MM.1S (cell line): ENCODE measurements around the gene WDFY3.

ENCODE experiments used
- DNase-seq: peaks from one replicate; pipeline ENCODE4 v3.0.0-alpha.2; 2015
- H2AFZ ChIP-seq: fragments of 300-600 bp; sonication (generic); 2 replicates; pipeline ENCODE4 v1.6.0; 2016; ENCODE audit warnings: antibody characterized with exemption, low read length
- H3F3A ChIP-seq: fragments of 300-600 bp; sonication (generic); 2 replicates; pipeline ENCODE4 v1.6.1; 2016; ENCODE audit warnings: mild to moderate bottlenecking, antibody characterized with exemption, low read length, moderate library complexity, mixed read lengths; ENCODE audit not compliant: insufficient read depth
- H3K27ac ChIP-seq: fragments of 300-600 bp; sonication (generic); 2 replicates; pipeline ENCODE4 v1.5.1; 2016; ENCODE audit warnings: mild to moderate bottlenecking, low read length
- H3K27me3 ChIP-seq: fragments of 300-600 bp; sonication (generic); replicated peaks from 2 replicates; pipeline ENCODE4 v1.6.0; 2016; ENCODE audit warnings: low read length; ENCODE audit not compliant: insufficient read depth
- H3K36me3 ChIP-seq: fragments of 300-600 bp; sonication (generic); replicated peaks from 2 replicates; pipeline ENCODE4 v1.6.1; 2016; ENCODE audit warnings: mild to moderate bottlenecking, low read length, mixed read lengths; ENCODE audit not compliant: insufficient read depth
- H3K4me1 ChIP-seq: fragments of 300-600 bp; sonication (generic); 2 replicates; pipeline ENCODE4 v1.6.1; 2016; ENCODE audit warnings: low read length, mixed read lengths
- H3K4me2 ChIP-seq: fragments of 300-600 bp; sonication (generic); 2 replicates; pipeline ENCODE4 v1.6.0; 2016; ENCODE audit warnings: low read depth, low read length
- H3K4me3 ChIP-seq: fragments of 300-600 bp; sonication (generic); 2 replicates; pipeline ENCODE4 v1.5.1; 2016; ENCODE audit warnings: low read length, mixed read lengths
- H3K79me2 ChIP-seq: fragments of 300-600 bp; sonication (generic); 2 replicates; pipeline ENCODE4 v1.6.1; 2016; ENCODE audit warnings: mixed run types, low read length, mixed read lengths
- H3K9ac ChIP-seq: fragments of 300-600 bp; sonication (generic); 2 replicates; pipeline ENCODE4 v1.6.1; 2016; ENCODE audit warnings: low read length, mixed read lengths
- H3K9me2 ChIP-seq: fragments of 300-600 bp; sonication (generic); replicated peaks from 2 replicates; pipeline ENCODE4 v1.6.1; 2016; ENCODE audit warnings: mild to moderate bottlenecking, low read length, mixed read lengths; ENCODE audit not compliant: insufficient read depth
- H3K9me3 ChIP-seq: fragments of 300-600 bp; sonication (generic); replicated peaks from 2 replicates; pipeline ENCODE4 v1.6.1; 2016; ENCODE audit warnings: mild to moderate bottlenecking, low read length, mixed read lengths; ENCODE audit not compliant: insufficient read depth
- H4K20me1 ChIP-seq: fragments of 300-600 bp; sonication (generic); 2 replicates; pipeline ENCODE4 v1.6.1; 2016; ENCODE audit warnings: mild to moderate bottlenecking, low read length, moderate library complexity, mixed read lengths; ENCODE audit not compliant: insufficient read depth
- EZH2 ChIP-seq: fragments of 300-600 bp; sonication (generic); optimal IDR thresholded peaks from 2 replicates; pipeline ENCODE3; 2017; ENCODE audit warnings: low read depth, mild to moderate bottlenecking, antibody characterized with exemption, low read length, mixed read lengths
- EZH2phosphoT487 ChIP-seq: fragments of 300-600 bp; sonication (generic); IDR thresholded peaks from 2 replicates; pipeline ENCODE4 v1.6.1; 2018; ENCODE audit warnings: antibody characterized with exemption, low read length
- TF ChIP-seq, protein P1 (sequence below): fragments of 300-600 bp; sonication (generic); IDR thresholded peaks from 2 replicates; pipeline ENCODE4 v1.5.1; 2016; ENCODE audit warnings: antibody characterized with exemption, low read length, mixed read lengths

The WDFY3 gene

DNA sequence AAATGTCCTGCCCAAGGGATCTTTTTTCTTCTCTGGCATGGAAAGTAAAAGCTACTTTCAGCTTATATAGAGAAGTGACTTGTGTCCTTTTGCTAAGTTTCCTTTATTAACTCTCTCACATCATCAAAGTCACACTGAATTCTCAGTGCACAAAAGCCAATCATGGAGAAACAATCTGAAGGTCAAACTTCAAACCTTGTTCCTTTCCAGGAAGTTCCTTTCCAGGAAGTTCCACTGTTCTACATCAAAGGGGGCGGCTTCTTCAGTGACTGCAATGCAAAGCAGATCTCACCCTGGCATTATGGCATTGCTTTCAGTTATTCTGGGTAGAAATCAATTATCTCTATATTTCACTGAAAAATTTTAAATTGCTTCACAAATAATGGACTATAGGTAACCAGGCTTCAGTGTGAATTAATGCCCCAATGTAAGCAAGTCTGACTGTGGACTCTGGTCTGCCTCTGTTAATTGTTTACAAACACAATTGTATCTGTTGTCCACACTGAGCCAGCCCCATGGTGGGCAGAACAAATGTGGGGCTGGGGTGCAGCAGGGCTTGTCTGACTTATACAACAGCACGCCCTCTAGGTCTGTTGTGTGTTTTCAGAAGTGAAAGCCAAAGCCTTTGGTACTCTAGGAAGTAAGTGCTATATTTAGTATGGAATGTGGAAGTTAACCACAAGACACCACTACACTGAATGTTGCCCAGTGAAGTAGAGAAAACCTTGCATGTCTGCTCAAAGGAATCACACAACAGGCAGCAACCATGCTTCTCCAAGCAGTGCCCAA, 284.8 kb downstream of the WDFY3 start:
- Histone ChIP-seq H3K4me1 (peaks cover 5% of the 10 kb centered on the region), H2AFZ (no peak overlapping the region), H3K27ac (no peak overlapping the region), H3K79me2 (no peaks in the 10 kb centered on the region), H3K9me2 (no peaks in the 10 kb centered on the region), H3K4me2 (no peak overlapping the region), H3K36me3 (no peaks in the 10 kb centered on the region), H3K4me3 (no peak overlapping the region), H3F3A (no peaks in the 10 kb centered on the region), H3K9ac (no peak overlapping the region), H3K9me3 (no peaks in the 10 kb centered on the region), H4K20me1 (no peaks in the 10 kb centered on the region), H3K27me3 (no peaks in the 10 kb centered on the region)
- peak; percentile 7 for DNase-seq
- TF ChIP-seq, protein P1, sequence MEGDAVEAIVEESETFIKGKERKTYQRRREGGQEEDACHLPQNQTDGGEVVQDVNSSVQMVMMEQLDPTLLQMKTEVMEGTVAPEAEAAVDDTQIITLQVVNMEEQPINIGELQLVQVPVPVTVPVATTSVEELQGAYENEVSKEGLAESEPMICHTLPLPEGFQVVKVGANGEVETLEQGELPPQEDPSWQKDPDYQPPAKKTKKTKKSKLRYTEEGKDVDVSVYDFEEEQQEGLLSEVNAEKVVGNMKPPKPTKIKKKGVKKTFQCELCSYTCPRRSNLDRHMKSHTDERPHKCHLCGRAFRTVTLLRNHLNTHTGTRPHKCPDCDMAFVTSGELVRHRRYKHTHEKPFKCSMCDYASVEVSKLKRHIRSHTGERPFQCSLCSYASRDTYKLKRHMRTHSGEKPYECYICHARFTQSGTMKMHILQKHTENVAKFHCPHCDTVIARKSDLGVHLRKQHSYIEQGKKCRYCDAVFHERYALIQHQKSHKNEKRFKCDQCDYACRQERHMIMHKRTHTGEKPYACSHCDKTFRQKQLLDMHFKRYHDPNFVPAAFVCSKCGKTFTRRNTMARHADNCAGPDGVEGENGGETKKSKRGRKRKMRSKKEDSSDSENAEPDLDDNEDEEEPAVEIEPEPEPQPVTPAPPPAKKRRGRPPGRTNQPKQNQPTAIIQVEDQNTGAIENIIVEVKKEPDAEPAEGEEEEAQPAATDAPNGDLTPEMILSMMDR, result no peak
- TF ChIP-seq EZH2phosphoT487 (no peak), EZH2 (no peak)

DNA sequence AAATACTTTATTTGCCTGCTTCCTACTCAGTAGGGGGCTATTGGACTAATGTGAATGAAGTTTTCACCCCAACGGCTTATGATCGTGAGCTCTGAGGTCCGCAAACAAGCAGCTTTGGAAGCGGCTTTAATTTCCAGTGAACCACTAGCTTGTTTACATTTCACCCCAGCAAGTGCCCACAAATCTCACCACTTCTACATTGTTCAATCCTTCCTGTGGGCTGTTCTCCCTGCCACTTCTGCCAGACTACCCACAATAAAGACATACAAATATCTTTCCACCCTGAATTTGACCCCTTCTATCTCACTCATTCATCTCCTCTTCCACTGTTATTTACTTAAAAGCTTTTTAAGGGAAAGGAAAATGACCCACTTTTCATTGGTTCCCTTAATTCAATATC, 285.5 kb downstream of the WDFY3 start:
- Histone ChIP-seq H3K9ac (no peak overlapping the region), H3K4me2 (no peak overlapping the region), H3K27me3 (no peaks in the 10 kb centered on the region), H3F3A (no peaks in the 10 kb centered on the region), H3K79me2 (no peaks in the 10 kb centered on the region), H2AFZ (no peak overlapping the region), H4K20me1 (no peaks in the 10 kb centered on the region), H3K9me3 (no peaks in the 10 kb centered on the region), H3K27ac (no peak overlapping the region), H3K9me2 (no peaks in the 10 kb centered on the region), H3K36me3 (no peaks in the 10 kb centered on the region), H3K4me1 (peaks cover 5% of the 10 kb centered on the region), H3K4me3 (no peak overlapping the region)
- no peak for DNase-seq
- no peak for TF ChIP-seq EZH2phosphoT487
- no peak for TF ChIP-seq EZH2
- TF ChIP-seq, protein P1, result no peak

DNA sequence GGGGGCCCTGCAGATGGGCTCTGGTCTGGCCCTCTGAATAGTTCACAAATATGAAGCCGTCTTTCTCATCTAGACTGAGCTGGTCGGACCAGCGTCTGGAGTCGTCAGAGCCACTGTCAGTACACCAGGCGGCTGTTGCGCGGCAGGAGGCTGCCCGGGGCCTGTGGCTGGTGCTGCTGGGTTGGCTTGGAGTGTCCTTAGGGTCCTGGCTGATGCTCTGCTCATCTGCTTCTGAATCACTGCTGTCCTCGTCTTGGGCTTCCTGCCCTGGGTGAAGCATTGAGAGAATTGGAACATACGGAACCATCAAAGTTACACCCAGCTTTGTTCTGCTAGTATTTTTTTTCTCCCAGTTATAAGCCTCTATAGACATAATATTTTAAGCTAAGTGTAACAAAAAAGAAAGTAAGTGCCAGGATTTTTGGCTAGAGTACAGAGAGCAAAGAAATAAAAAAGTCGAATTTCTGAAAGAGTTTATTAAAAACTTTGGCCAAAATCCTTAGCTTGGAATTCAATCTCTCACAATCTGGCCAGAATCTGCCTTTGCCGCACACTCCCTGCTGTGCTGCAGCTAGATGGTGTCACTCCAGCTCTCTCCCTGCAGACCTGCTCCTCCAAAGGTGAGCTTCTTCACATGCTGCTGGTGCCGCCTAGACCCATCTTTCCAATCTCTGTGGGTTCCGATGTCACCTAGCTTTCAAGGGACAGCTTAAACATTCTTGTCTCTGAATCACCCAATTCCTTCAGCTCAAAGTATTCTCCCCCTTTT, 287.3 kb downstream of the WDFY3 start:
- H3K9me3 ChIP-seq, result no peaks in the 10 kb centered on the region
- H3K36me3 ChIP-seq, result no peaks in the 10 kb centered on the region
- no peak overlapping the region for H3K9ac ChIP-seq
- H3F3A ChIP-seq, result no peaks in the 10 kb centered on the region
- H3K9me2 ChIP-seq, result no peaks in the 10 kb centered on the region
- peaks cover 5% of the 10 kb centered on the region for H3K4me1 ChIP-seq
- H3K4me3 ChIP-seq, result no peak overlapping the region
- H2AFZ ChIP-seq, result no peak overlapping the region
- H3K27me3 ChIP-seq, result no peaks in the 10 kb centered on the region
- H3K79me2 ChIP-seq, result no peaks in the 10 kb centered on the region
- H3K4me2 ChIP-seq, result no peak overlapping the region
- TF ChIP-seq EZH2phosphoT487 (no peak), EZH2 (no peak)
- TF ChIP-seq, protein P1, result no peak
- no peak for DNase-seq
- H3K27ac ChIP-seq, result no peak overlapping the region
- no peaks in the 10 kb centered on the region for H4K20me1 ChIP-seq
